ENCODE data around the gene CBARP. TPM values are rescaled to one million over a fixed set of nuclear protein-coding genes. Genes with fewer than 3 reads are reported as not detected.

Gene CBARP
- total and polyA plus RNA-seq, 2 of the 13 experiments (the other 11 are each of a cell fraction or from before 2014, with no cell fraction given) = 1.2 to 1.4 TPM

GRCh38 chr19:1284979-1285736 is 47.4 kb upstream of the CBARP start (continued):
- TF ChIP-seq MAZ (IDR thresholded peaks at IDR 0.05; ENCODE audit: borderline replicate concordance, low read depth, low read length) (no peak), MAZ (CRISPR knock-in tag; IDR thresholded peaks at IDR 0.05; ENCODE audit: low read depth) (no peak), ZNF343 (CRISPR knock-in tag; IDR thresholded peaks at IDR 0.05) (no peak), ZNF766 (CRISPR knock-in tag; IDR thresholded peaks at IDR 0.05; ENCODE audit: borderline replicate concordance) (no peak), TERF1 (CRISPR knock-in tag; IDR thresholded peaks at IDR 0.05) (no peak), TIGD3 (CRISPR knock-in tag; IDR thresholded peaks at IDR 0.05; ENCODE audit: borderline replicate concordance) (no peak), ZNF558 (CRISPR knock-in tag; IDR thresholded peaks at IDR 0.05; ENCODE audit: borderline replicate concordance) (no peak), IRF2 (CRISPR knock-in tag; IDR thresholded peaks at IDR 0.05) (no peak), LRRFIP1 (CRISPR knock-in tag; conservative IDR thresholded peaks at IDR 0.05) (no peak), ZBTB2 (CRISPR knock-in tag; IDR thresholded peaks at IDR 0.05; ENCODE audit: low read depth) (peak; percentile 27; the same call in 1 of the 2 replicates), ASH2L (IDR thresholded peaks at IDR 0.05; ENCODE audit: insufficient read length, low read depth, low read length) (no peak), RERE (CRISPR knock-in tag; IDR thresholded peaks at IDR 0.05; ENCODE audit: low read depth) (no peak), MXD1 (CRISPR knock-in tag; IDR thresholded peaks at IDR 0.05) (no peak)
